Measurements from ENCODE around the gene ZBED5.

Gene ZBED5

GRCh38 chr11:10878408-10879214, 20.8 kb upstream of the ZBED5 start:
- DNase-seq (ENCODE audit: low read depth) = peak; percentile 76

DNA sequence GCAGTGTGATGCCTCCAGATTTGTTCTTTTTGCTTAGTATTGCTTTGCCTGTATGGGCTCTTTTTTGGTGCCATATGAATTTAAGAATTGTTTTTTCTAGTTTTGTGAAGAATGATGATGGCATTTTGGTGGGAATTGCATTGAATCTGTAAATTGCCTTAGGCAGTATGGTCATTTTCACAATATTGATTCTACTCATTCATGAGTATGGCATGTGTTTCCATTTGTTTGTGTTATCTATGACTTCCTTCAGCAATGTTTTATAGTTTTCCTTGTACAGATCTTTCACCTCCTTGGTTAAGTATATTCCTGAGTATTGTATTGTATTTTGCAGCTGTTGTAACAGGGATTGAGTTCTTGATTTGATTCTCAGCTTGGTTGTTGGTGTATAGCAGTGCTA, 18.3 kb upstream of the ZBED5 start:
- peak; percentile 80 for DNase-seq (ENCODE audit: low read depth)

GRCh38 chr11:10875430-10876021, 17.7 kb upstream of the ZBED5 start:
- DNase-seq (ENCODE audit: low read depth) = peak; percentile 25

- DNase-seq (ENCODE audit: low read depth) = no peak
These were observed 14.2 kb upstream of the ZBED5 start for GRCh38 chr11:10872097-10872496.

DNA sequence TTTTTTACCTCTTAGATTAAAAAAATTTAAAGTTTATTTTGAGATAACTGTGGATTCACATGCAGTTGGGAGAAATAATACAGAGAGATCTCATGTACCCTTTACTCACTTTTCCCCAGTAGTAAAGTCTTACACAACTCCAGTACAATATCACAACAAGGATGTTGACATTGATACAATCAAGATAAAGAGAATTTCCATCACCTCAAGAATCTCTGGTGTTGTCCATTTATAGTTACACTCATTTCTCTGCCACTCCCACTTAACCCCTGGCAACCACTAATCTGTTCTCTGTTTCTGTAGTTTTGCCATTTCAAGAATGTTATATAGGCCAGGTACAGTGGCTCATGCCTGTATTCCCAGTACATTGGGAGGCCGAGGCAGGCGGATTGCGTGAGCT, 10.5 kb upstream of the ZBED5 start:
- no peak for DNase-seq (ENCODE audit: low read depth)

DNA sequence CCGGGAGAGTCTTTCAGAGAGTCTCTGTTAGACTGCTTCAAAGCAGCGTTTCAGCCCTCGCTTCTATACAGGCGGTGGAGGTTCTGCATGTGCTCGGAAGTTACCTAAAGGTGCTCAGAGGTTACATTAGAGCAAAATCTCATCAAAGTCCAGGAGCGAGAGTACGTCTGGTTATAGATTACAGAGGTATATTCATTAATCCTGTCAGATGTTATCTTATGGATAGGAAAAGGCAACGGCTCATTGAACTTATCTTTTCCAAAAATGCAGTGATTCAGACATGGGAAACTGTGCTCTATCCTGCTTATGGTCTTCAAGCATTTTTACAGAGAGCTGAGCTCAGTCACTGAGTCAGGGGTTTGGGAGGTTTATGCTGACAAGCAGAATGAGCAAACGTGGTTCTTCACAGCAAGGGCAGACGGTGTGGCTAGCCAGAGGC, 9.1 kb upstream of the ZBED5 start:
- peak; percentile 69 for DNase-seq (ENCODE audit: low read depth)

GRCh38 chr11:10865837-10866270, 8.0 kb upstream of the ZBED5 start:
- DNase-seq (ENCODE audit: low read depth) = no peak

GRCh38 chr11:10864688-10865087, 6.8 kb upstream of the ZBED5 start:
- no peak for DNase-seq (ENCODE audit: low read depth)

DNA sequence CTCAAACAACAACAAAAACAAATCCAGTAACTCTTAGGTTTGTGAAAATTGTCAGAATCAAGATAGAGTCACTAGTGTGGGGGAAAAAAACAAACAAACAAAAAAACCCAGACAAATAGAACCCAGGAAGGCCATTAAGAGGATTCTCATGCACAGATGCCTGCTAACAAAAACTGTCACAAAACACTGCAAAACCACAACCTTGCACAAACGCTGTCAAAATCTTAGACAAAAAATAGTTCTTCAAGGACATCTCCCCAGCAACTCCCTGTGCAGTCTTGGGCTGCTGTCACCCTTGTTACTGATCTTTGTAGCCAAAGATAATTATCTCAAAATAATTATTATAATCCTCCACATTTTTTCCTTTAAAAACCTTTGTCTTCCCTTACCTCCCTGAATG, 4.6 kb upstream of the ZBED5 start:
- no peak for DNase-seq (ENCODE audit: low read depth)

- no peak for DNase-seq (ENCODE audit: low read depth)
These were observed 3.9 kb upstream of the ZBED5 start for GRCh38 chr11:10861799-10862198.

GRCh38 chr11:10861047-10861446, 3.2 kb upstream of the ZBED5 start:
- DNase-seq (ENCODE audit: low read depth) = no peak

- DNase-seq (ENCODE audit: low read depth) = no peak
These were observed 829 bp upstream of the ZBED5 start for GRCh38 chr11:10858439-10859325.

GRCh38 chr11:10857459-10857708, 469 bp downstream of the ZBED5 start:
- DNase-seq (ENCODE audit: low read depth) = no peak

GRCh38 chr11:10856689-10857458, 979 bp downstream of the ZBED5 start:
- DNase-seq (ENCODE audit: low read depth) = peak; percentile 68

DNA sequence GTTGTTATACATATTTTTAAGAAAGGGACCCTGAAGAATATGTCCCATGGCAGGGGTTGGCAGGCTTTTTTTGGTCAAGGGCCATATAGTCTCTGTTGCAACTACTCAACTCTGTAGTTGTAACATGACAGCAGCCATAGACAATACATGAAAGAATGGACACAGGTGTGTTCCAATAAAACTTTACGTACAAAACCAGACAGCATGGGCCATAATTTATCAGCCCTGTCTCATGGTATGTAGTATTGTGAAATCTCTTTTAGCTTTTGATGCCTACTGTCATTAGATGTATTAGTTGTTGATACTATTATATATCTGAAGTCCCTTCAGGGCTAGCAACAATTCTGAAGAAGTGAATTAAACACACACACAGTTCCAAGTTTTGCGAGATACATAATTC, 2.6 kb downstream of the ZBED5 start:
- no peak for DNase-seq (ENCODE audit: low read depth)

DNA sequence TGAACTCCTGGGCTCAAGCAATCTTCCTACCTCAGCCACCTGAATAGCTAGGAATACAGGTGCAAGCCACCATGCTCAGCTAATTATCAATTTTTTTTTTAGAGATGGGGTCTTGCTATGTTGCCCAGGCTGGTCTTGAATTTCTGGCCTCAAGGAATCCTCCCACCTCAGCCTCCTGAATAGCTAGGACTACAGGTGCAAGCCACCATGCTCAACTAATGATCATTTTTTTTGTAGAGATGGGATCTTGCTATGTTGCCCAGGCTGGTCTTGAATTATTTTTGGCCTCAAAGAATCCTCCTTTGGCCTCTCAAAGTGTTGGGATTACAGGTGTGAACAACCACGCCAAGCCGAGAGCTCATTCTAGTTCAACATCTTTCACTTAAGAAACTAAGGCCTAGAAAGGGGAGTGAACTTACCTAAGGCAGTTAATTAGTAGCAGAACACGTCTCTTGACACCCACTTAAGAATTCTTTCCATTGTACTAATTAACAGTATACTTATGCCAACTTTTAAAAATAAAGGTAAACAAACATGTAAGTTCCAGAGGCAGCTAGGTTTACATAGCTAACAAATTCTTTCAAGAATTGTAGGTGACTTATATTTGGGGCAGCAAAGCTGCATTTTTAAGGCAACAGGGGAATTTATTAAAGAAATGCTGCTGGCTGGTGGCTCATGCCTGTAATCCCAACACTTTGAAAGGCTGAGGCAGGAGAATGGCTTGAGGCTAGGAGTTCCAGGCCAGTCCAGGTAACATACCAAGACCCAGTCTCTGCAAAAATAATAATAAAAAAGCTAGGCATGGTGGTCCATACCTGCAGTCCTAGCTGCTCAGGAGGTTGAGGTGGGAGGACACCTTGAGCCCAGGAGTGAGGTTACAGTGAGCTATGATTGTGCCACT, 9.6 kb downstream of the ZBED5 start:
- DNase-seq (ENCODE audit: low read depth) = no peak

DNA sequence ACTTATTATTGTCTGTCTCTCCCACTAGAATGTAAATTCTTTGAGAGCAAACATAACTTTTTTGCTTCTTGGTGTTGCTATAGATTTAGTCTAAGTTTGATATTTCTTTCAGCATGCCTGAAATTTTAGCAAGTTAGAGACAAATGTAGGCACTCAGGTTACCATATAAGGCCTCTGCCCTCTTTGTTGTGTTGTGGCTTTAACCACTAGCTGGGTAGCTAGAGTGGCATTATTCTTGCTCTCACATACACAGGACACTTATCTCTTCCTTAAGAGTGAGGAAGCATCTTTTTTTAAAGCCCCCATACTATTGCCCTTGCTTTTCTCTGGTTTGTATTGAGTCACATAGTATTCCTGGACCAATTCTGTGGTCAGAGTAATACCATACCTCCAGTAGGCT, 11.2 kb downstream of the ZBED5 start:
- no peak for DNase-seq (ENCODE audit: low read depth)

DNA sequence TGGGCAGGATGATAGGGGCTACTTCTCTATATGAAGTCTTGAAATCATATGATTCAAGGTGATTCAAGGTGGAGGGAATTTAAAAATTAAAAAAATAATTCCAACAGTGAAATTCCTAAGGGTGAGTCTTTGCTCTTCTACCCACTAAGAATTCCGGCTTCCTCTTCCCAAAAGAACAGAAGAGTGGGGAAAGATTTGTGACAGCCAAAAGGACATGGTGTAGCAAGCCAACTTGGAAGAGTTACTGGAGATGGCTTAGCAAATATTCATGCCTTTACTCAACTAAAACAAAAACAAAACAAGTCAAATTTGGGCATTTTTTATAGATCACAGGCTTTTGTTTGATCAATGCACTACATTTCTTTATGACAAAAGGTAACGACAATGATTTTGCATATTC, 12.3 kb downstream of the ZBED5 start:
- no peak for DNase-seq (ENCODE audit: low read depth)

- no peak for DNase-seq (ENCODE audit: low read depth)
These were observed 13.1 kb downstream of the ZBED5 start for GRCh38 chr11:10844796-10845195.

DNA sequence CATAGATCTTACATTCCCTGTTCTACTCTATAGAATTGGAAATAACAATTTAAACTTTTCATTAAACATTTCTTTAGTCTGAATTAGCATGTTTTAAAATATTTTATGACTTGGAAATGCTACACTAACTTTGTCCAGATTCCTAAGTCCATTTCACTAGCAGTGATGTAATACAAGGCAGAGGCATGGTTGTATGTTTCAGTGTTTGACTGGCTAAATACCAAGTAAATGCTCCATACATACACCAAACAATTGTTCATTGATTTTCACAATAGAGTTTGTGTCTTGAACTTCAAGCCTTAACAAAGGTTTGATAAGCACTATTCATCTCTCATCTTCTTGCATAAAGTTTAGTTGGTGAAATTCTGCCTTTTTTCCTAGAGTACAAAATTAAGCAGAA, 13.5 kb downstream of the ZBED5 start:
- DNase-seq (ENCODE audit: low read depth) = no peak

GRCh38 chr11:10838881-10839280, 19.0 kb downstream of the ZBED5 start:
- DNase-seq (ENCODE audit: low read depth) = no peak

All from ELR (cell line).